Esophagus squamous epithelium (tissue), 4 donors: ENCODE data around the gene GAPDHS.

Experiments used
- POLR2A ChIP-seq, 4 donors: fragments of 450-650 bp; IDR thresholded peaks; one replicate each; pipeline ENCODE4 v1.6.1; 2017; ENCODE audit warnings: antibody characterized with exemption in 4 of 4, mild to moderate bottlenecking in 4 of 4, moderate library complexity in 3 of 4
- TF ChIP-seq, protein P1 (sequence below), 6 experiments: fragments of 450-650 bp in 4 of 6; fragments of 200-600 bp in 2 of 6; sonication (generic) in 2 of 6; IDR thresholded peaks; one replicate each; pipeline ENCODE4 v1.5.1; 2016 to 2019; ENCODE audit warnings: antibody characterized with exemption in 6 of 6, mild to moderate bottlenecking in 4 of 6, moderate library complexity in 4 of 6

DNA sequence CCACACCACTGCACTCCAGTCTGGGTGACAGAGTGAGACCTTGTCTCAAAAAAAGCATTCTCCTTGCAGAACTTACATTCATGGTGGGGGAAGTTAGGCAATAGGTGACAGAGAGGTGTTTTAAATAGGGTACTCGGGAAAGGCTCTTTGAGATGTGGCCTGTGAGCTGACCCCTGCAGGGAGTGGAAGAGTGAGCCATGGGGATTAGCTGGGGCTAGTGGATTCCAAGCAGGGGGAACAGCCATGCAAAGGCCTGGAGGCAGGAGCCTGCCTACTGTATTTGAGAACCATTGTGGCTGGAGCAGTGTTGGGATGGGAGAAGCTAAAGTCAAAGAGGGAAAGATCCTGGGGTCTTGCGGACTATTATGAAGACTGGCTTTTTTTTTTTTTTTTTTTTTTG is 15.9 kb upstream of the GAPDHS start:
- TF ChIP-seq POLR2A (IDR thresholded peaks at IDR 0.05) = no peak
- TF ChIP-seq, protein P1, sequence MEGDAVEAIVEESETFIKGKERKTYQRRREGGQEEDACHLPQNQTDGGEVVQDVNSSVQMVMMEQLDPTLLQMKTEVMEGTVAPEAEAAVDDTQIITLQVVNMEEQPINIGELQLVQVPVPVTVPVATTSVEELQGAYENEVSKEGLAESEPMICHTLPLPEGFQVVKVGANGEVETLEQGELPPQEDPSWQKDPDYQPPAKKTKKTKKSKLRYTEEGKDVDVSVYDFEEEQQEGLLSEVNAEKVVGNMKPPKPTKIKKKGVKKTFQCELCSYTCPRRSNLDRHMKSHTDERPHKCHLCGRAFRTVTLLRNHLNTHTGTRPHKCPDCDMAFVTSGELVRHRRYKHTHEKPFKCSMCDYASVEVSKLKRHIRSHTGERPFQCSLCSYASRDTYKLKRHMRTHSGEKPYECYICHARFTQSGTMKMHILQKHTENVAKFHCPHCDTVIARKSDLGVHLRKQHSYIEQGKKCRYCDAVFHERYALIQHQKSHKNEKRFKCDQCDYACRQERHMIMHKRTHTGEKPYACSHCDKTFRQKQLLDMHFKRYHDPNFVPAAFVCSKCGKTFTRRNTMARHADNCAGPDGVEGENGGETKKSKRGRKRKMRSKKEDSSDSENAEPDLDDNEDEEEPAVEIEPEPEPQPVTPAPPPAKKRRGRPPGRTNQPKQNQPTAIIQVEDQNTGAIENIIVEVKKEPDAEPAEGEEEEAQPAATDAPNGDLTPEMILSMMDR (IDR thresholded peaks at IDR 0.05) = no peak
